ENCODE results near the gene KRT28. TPM values are rescaled to one million over a fixed set of nuclear protein-coding genes. Genes with fewer than 3 reads are reported as not detected.
A peak's percentile ranks its signal among the peaks of the same experiment; 100 is the strongest.

KRT28 gene
- total and polyA plus RNA-seq, 2 experiments from 2014 or later = not detected

- no peak for TF ChIP-seq ZNF462 (CRISPR knock-in tag; IDR thresholded peaks at IDR 0.05)
- no peak for TF ChIP-seq POLR2AphosphoS5 (IDR thresholded peaks at IDR 0.05; ENCODE audit: low read depth)
- no peak for TF ChIP-seq EZH2phosphoT487 (IDR thresholded peaks at IDR 0.05; ENCODE audit: unreplicated experiment)
- no peak for TF ChIP-seq NANOG (IDR thresholded peaks at IDR 0.05; ENCODE audit: borderline replicate concordance)
- no peak for TF ChIP-seq ZNF114 (CRISPR knock-in tag; IDR thresholded peaks at IDR 0.05)
- TF ChIP-seq STAT1 (IDR thresholded peaks at IDR 0.05; ENCODE audit: unreplicated experiment) = no peak
- no peak for TF ChIP-seq ETS1 (IDR thresholded peaks at IDR 0.05)
- no peak for TF ChIP-seq CREB1 (CRISPR knock-in tag; IDR thresholded peaks at IDR 0.05; ENCODE audit: low read depth)
- no peak for TF ChIP-seq EZH2 (IDR thresholded peaks at IDR 0.05; ENCODE audit: low read depth, unreplicated experiment)
- no peak for TF ChIP-seq ZNF331 (CRISPR knock-in tag; IDR thresholded peaks at IDR 0.05; ENCODE audit: low read depth)
Observed at GRCh38 chr17:40777459-40777858, 22.3 kb downstream of the KRT28 start (continued).

GRCh38 chr17:40775945-40776344 is 23.8 kb downstream of the KRT28 start:
- H4K20me1 ChIP-seq (replicated peaks; ENCODE audit: insufficient read depth) = no peaks in the 10 kb centered on the region
- H3K4me3 Mint-ChIP-seq = no peak overlapping the region
- no peaks in the 10 kb centered on the region for H3K9me3 Mint-ChIP-seq
- ATAC-seq (no peak), DNase-seq (ENCODE audit: low spot score) (no peak)
- H3K27me3 ChIP-seq (ENCODE audit: insufficient read depth) = peaks cover 15% of the 10 kb centered on the region
- no peak overlapping the region for H3K4me3 ChIP-seq
- peak overlapping the region; percentile 19; the same call in 1 of the 2 replicates for H2AFZ ChIP-seq
- no peaks in the 10 kb centered on the region for H3K4me1 Mint-ChIP-seq
- no peak overlapping the region for H3K4me2 ChIP-seq
- H3F3A ChIP-seq (replicated peaks; ENCODE audit: low read depth) = no peaks in the 10 kb centered on the region
- H3K79me2 ChIP-seq (replicated peaks; ENCODE audit: insufficient read depth) = no peaks in the 10 kb centered on the region
- no peak overlapping the region for H3K27ac Mint-ChIP-seq
- peaks cover 6% of the 10 kb centered on the region for H3K27me3 Mint-ChIP-seq (ENCODE audit: insufficient read depth, low read depth, poor library complexity)
- H3K27ac ChIP-seq (ENCODE audit: low read depth) = no peak overlapping the region
- no peaks in the 10 kb centered on the region for H3K9me2 ChIP-seq (ENCODE audit: insufficient read depth)
- H3K36me3 Mint-ChIP-seq (ENCODE audit: low read depth) = no peaks in the 10 kb centered on the region
- no peaks in the 10 kb centered on the region for H3K4me1 ChIP-seq (ENCODE audit: insufficient read depth)
- H3K36me3 ChIP-seq (ENCODE audit: insufficient read depth) = no peaks in the 10 kb centered on the region
- TF ChIP-seq EZH2phosphoT487 (IDR thresholded peaks at IDR 0.05; ENCODE audit: unreplicated experiment) (no peak), POLR2AphosphoS5 (IDR thresholded peaks at IDR 0.05; ENCODE audit: low read depth) (no peak), CTCF (conservative IDR thresholded peaks at IDR 0.05; ENCODE audit: low read depth in 2 of 2) (no peak), ETS1 (IDR thresholded peaks at IDR 0.05) (no peak), REST (IDR thresholded peaks at IDR 0.05; ENCODE audit: unreplicated experiment) (no peak)

All from GM23338 (cell line).